DMS153 treated with DMSO at 0.1 percent for 48 hours (cell line): ENCODE results near the gene TMEM120A.

Source experiments
- DNase-seq: peaks from one replicate; lab custom pipeline; 2025; ENCODE audit not compliant: unreplicated experiment; lab: John Stamatoyannopoulos, UW

TMEM120A gene

GRCh38 chr7:75995996-75996395, 1.6 kb upstream of the TMEM120A start:
- no peak for DNase-seq

- no peak for DNase-seq
These were observed 667 bp upstream of the TMEM120A start for GRCh38 chr7:75995052-75995471.

- no peak for DNase-seq
These were observed 557 bp downstream of the TMEM120A start for GRCh38 chr7:75993689-75994387.

GRCh38 chr7:75992083-75992755, 2.2 kb downstream of the TMEM120A start:
- no peak for DNase-seq

- DNase-seq, result no peak
These were observed 2.8 kb downstream of the TMEM120A start for GRCh38 chr7:75991531-75992082.

- no peak for DNase-seq
These were observed 4.7 kb downstream of the TMEM120A start for GRCh38 chr7:75989500-75990388.

GRCh38 chr7:75988568-75989499, 5.6 kb downstream of the TMEM120A start:
- no peak for DNase-seq

GRCh38 chr7:75987805-75988567, 6.4 kb downstream of the TMEM120A start:
- DNase-seq, result no peak

- no peak for DNase-seq
These were observed 7.2 kb downstream of the TMEM120A start for GRCh38 chr7:75987026-75987804.

GRCh38 chr7:75986147-75986781, 8.1 kb downstream of the TMEM120A start:
- no peak for DNase-seq

GRCh38 chr7:75985518-75986146, 8.8 kb downstream of the TMEM120A start:
- DNase-seq, result no peak

GRCh38 chr7:75985009-75985517, 9.3 kb downstream of the TMEM120A start:
- no peak for DNase-seq

GRCh38 chr7:75984130-75985008, 10.0 kb downstream of the TMEM120A start:
- DNase-seq, result no peak

- DNase-seq, result no peak
These were observed 10.8 kb downstream of the TMEM120A start for GRCh38 chr7:75983471-75984129.

- DNase-seq, result no peak
These were observed 11.9 kb downstream of the TMEM120A start for GRCh38 chr7:75982306-75983064.
